KBM-7 (cell line): ENCODE data around the gene PDE8B.

ENCODE experiments used
- DNase-seq: peaks from one replicate; pipeline ENCODE4 v3.0.0-alpha.2; 2015
- in situ Hi-C: fragments of 300-500 bp; cut with MboI; formaldehyde crosslinking; loops from 2 replicates; pipeline ENCODE4 v1.14.3; 2020; ENCODE audit warnings: low sequenced_read_pairs, low pct_unique_long_range_greater_than_20kb, mixed read lengths

Gene PDE8B

GRCh38 chr5:77337246-77337645 is 126.8 kb downstream of the PDE8B start:
- no peak for DNase-seq
- in situ Hi-C loops, result no loop called here

GRCh38 chr5:77337686-77338085 is 127.2 kb downstream of the PDE8B start:
- in situ Hi-C loops, result no loop called here
- DNase-seq, result no peak

- no peak for DNase-seq
- in situ Hi-C loops, result no loop called here
Measured at GRCh38 chr5:77339337-77339890, 128.9 kb downstream of the PDE8B start.

GRCh38 chr5:77343165-77343564 is 132.7 kb downstream of the PDE8B start:
- no peak for DNase-seq
- in situ Hi-C loops, result no loop called here

- no peak for DNase-seq
- in situ Hi-C loops, result no loop called here
Measured at GRCh38 chr5:77347435-77348098, 137.1 kb downstream of the PDE8B start.

GRCh38 chr5:77353251-77353650 is 142.8 kb downstream of the PDE8B start:
- no peak for DNase-seq
- in situ Hi-C loops, result no loop called here

GRCh38 chr5:77354454-77354853 is 144.0 kb downstream of the PDE8B start:
- DNase-seq, result no peak
- in situ Hi-C loops, result no loop called here

- in situ Hi-C loops, result no loop called here
Measured at GRCh38 chr5:77355080-77355479, 144.6 kb downstream of the PDE8B start.

GRCh38 chr5:77355751-77356150 is 145.3 kb downstream of the PDE8B start:
- DNase-seq, result no peak
- in situ Hi-C loops, result no loop called here

More at GRCh38 chr5:77355080-77355479, 144.6 kb downstream of the PDE8B start:
- DNase-seq, result no peak

- DNase-seq, result no peak
- in situ Hi-C loops, result no loop called here
Measured at GRCh38 chr5:77356740-77357139, 146.3 kb downstream of the PDE8B start.

- no peak for DNase-seq
- in situ Hi-C loops, result no loop called here
Measured at GRCh38 chr5:77358255-77359205, 148.1 kb downstream of the PDE8B start.

- DNase-seq, result no peak
- in situ Hi-C loops, result no loop called here
Measured at GRCh38 chr5:77359231-77359630, 148.8 kb downstream of the PDE8B start.

- in situ Hi-C loops, result no loop called here
- DNase-seq, result no peak
Measured at GRCh38 chr5:77360381-77360780, 149.9 kb downstream of the PDE8B start.

- DNase-seq, result no peak
- in situ Hi-C loops, result no loop called here
Measured at GRCh38 chr5:77360973-77361372, 150.5 kb downstream of the PDE8B start.

- in situ Hi-C loops, result no loop called here
- no peak for DNase-seq
Measured at GRCh38 chr5:77366717-77367500, 156.4 kb downstream of the PDE8B start.

GRCh38 chr5:77367741-77368140 is 157.3 kb downstream of the PDE8B start:
- no peak for DNase-seq
- in situ Hi-C loops, result no loop called here

GRCh38 chr5:77368367-77368766 is 157.9 kb downstream of the PDE8B start:
- in situ Hi-C loops, result no loop called here
- DNase-seq, result no peak

- DNase-seq, result no peak
- in situ Hi-C loops, result no loop called here
Measured at GRCh38 chr5:77369566-77369965, 159.1 kb downstream of the PDE8B start.

- no peak for DNase-seq
- in situ Hi-C loops, result no loop called here
Measured at GRCh38 chr5:77374686-77375085, 164.2 kb downstream of the PDE8B start.
